NB4 (cell line): ENCODE measurements around the gene SLC4A9.

ENCODE experiments used
- CTCF ChIP-seq: IDR thresholded peaks from one replicate; pipeline ENCODE4 v1.5.1; 2012; ENCODE audit warnings: low read depth, low read length
- MAX ChIP-seq: IDR thresholded peaks from 2 replicates; pipeline ENCODE4 v1.6.1; 2011; ENCODE audit warnings: low read depth, low read length
- POLR2A ChIP-seq: IDR thresholded peaks from 2 replicates; pipeline ENCODE4 v1.6.1; 2011; ENCODE audit warnings: mild to moderate bottlenecking; ENCODE audit not compliant: insufficient read length; ENCODE audit errors: extremely low read depth

GRCh38 chr5:140317859-140318258 is 42.1 kb upstream of the SLC4A9 start:
- no peak for TF ChIP-seq CTCF
- TF ChIP-seq POLR2A, result no peak
- no peak for TF ChIP-seq MAX
